Forelimb muscle (tissue), 1 donor: ENCODE results near the gene PLXNA2. TPM values are rescaled to one million over a fixed set of nuclear protein-coding genes. Genes with fewer than 3 reads are reported as not detected.

Experiments
- DNase-seq: peaks from one replicate; pipeline ENCODE4 v3.0.0-alpha.2; 2013; ENCODE audit warnings: low read depth
- polyA plus RNA-seq: library from polyadenylated mRNA; unstranded; fragments of 120-200 nt; gene quantifications from one replicate; pipeline ENCODE4 v1.2.1, GENCODE V29; 2013; ENCODE audit not compliant: insufficient read length

PLXNA2 gene
- polyA plus RNA-seq, 1 donor: 36.3 TPM

DNA sequence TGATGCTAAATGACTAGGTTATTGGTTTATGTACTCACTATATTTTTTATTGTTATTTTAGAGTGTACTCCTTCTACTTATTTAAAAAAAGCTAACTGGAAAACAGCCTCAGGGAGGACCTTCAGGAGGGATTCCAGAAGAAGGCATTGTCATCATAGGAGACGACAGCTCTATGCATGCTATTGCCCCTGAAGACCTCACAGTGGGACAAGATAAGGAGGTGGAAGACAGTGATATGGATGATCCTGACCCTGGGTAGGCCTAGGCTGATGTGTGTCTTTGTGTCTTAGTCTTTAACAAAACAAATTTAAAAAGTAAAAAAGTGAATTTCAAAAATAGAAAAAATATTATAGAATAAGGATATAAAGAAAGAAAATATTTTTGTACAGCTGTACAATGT is 177.6 kb downstream of the PLXNA2 start:
- no peak for DNase-seq

- no peak for DNase-seq
Measured at GRCh38 chr1:208065862-208066261, 178.3 kb downstream of the PLXNA2 start.

DNA sequence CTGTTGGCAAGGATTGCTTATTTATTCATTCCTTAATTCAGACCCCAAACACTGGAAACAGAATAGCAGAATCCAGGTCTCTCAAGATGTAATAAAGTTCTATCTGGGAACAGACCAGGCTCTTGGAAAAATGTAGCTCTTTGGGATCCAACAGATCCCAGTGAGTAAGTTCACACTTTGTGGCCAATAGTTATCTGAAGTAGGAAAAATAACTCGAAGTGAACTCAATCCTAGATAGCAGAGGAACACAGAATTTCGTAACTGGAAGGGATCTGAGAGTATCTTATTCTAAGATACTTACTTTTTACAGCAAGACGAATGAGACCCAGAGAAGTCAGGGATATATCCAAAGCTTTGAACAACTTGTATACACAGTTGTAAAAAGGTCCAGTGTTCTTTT is 182.6 kb downstream of the PLXNA2 start:
- no peak for DNase-seq

DNA sequence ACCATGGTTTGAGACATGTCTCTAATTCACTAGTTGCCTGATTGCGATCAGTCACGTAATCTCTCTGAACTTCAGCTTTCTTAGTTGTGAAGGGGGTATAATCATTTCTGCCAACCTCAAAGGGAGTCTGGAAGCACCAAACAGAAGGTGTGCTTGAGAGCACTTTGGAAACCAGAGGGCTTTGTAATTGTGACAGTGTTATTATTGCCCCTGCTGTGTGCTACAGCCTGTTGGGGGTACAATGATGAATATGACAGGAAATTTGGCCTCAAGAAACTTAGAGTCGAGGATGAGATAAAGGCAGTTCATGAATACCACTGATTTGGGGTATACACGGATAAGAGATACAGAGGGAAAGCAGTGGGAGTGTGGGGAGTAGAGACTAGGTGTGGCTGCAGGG is 183.1 kb downstream of the PLXNA2 start:
- DNase-seq: no peak

DNA sequence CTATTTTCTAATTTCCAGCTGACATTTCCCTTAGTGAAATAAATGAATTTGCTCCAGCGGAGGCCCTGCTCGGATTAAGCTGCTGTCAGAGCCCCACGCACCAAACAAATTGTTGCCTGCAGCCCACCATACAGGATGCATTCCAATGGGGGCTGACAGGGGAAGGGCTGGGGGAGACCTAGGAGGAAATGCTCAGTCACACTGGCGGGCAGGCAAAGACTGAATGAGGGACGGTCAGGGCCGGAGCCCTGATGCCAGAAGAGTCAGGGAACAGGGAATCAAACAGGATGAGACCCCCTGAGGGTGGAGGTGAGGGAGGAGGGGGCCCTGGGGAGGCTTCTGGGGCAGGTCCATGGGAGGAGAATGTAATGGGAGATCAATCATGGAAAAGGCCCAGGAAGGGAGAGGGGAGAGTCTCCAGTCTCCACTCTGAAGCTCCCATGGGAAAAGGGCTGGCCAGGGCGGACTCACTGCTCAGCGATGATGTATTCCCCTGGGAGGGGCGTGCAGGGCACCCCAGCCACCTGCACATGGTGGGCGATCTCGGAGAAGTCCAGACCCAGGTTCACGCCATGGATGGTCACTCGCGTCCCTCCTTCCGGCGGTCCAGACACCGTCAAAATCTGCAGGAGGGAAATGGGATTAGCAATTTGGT is 183.8 kb downstream of the PLXNA2 start:
- DNase-seq: no peak

- DNase-seq: no peak
Measured at GRCh38 chr1:208059409-208060001, 184.7 kb downstream of the PLXNA2 start.

- no peak for DNase-seq
Measured at GRCh38 chr1:208058756-208059155, 185.4 kb downstream of the PLXNA2 start.

DNA sequence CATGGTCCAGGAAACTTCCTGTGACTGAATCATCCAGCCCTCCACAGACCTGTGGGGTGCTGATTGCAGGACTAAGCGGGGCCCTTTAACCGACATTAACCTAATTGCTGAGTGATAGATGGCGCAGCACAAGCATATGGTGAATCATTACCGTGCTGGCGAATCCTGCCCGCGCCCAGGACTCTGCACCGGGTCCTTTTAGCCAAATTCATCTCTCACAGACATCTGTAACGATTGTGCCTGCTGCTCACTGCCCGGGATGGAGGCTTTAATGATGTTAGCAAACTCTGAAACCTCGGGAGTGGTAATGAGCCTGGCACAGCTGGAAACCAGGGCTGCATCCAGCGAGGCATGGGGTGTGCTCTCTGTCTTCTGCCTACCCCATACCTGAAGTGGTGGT is 185.9 kb downstream of the PLXNA2 start:
- DNase-seq: no peak

GRCh38 chr1:208057056-208057455 is 187.1 kb downstream of the PLXNA2 start:
- DNase-seq: no peak

- no peak for DNase-seq
Measured at GRCh38 chr1:208055535-208055934, 188.6 kb downstream of the PLXNA2 start.

- no peak for DNase-seq
Measured at GRCh38 chr1:208054911-208055379, 189.2 kb downstream of the PLXNA2 start.

- no peak for DNase-seq
Measured at GRCh38 chr1:208054485-208054884, 189.7 kb downstream of the PLXNA2 start.

DNA sequence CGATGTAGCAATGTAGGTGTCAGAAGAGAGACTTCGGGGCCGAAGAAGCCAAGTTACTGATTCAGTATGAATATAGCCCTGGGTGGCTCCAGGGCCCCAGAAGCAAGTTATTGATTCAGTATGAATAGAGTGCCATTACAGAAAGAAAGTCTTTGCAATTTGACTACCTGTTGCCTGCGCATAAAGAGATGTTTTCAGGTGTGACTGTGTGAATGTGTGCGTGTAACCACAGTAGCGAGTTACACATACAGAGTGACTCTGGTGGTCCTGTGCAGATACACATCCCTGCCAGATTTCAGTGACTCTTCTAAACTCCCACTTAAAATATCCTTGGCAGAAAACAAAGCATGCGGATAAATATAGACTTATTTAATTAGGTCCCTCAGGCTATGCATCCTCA is 190.5 kb downstream of the PLXNA2 start:
- DNase-seq: no peak

DNA sequence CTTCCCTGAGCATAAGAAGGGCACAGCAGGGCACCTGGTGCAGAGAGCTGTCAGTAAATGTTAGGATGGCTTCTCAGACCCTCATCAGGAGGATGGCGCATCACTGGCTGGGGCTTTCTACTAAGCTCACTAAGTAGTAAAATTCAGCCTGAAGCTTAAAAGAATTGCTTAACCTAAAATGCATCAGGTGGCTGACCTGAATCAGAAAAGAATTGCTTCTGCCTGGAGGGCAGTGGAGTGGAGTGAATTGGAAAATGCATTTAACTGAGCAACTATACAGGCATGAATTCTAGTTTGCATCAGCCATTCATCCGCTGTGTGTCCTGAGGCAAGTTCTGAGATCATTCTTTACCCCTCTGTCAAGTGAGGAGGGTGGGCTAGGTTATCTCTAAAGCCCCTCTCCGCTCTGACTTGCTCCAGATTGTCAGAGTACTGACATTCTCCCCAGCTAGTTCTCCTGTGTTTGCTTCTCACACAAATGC is 191.2 kb downstream of the PLXNA2 start:
- no peak for DNase-seq

GRCh38 chr1:208052135-208052534 is 192.0 kb downstream of the PLXNA2 start:
- no peak for DNase-seq

DNA sequence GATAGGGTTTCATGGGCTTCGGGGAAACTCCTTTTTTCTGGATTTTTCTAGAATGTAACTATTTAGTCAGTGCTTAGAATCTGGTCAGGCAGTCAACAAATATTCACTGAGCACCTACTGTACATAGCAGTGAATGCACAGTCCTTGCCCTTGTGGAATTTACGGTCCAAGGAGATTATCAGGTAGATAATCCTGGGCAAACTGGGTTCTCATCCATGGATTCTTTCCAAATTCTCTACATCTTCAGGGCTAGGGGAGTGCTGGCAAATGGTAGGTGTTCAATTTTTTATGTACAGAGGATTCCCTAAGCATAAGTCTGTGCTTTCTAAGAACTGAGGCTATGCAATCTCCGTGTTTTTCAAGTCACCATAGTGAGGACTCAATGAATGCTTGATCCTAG is 192.5 kb downstream of the PLXNA2 start:
- no peak for DNase-seq

DNA sequence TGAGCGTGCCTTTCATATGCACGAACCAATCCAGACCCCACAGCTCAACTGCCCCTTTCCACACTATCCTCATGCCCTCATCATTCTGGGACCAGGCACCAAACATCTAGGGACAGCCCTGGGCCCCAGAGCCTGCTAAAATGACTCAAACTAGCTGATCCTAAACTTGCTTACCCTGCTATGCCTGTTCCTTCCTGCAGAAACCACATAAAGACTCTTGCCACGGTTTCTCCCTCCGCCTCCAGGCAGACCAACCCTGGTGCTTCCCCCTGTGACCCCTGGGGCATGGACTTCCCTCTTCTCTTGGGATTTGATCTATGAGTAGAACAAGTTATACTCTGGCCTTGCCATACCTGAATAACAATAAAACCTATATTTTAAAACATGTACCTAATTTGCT is 195.3 kb downstream of the PLXNA2 start:
- no peak for DNase-seq

GRCh38 chr1:208047975-208048374 is 196.2 kb downstream of the PLXNA2 start:
- no peak for DNase-seq

- peak; percentile 67 for DNase-seq
Measured at GRCh38 chr1:208047476-208047934, 196.7 kb downstream of the PLXNA2 start.

DNA sequence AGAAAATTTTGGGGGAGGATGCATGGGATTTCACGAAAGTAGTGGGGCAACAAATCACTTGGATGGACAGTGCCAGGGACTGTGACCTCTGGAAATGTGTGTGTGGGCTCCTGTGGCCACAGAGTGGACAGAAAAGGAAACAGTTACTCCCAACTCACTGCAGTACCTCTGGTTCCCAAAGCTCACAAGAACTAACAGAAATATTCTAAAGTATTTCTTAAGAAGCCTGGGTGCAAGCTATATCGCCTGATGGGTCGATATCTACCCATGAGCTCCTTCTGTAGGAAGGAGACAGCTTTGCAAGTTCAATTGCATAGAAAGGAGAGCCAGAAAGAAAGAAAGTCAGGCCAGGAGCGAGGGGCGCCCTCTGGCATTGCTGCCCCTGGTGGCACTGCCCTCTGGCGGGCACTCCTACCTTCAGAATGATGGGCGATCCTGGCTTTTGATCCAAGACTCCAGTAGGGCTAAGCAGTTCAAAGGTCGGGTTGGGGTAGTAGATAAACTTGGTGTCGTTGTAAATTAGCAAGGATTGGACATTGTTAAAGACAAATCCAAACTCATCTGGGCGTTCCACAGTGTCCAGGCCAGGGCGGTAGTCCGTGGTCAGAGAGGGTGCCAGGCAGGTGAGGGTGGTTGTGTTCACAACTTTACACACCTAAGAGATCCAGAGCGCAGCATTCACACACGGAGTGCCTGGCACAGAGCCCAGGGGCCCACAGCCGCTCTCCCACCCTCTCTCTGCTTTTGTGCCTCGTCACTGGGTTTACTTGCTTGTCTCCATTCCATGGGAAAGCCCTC is 198.5 kb downstream of the PLXNA2 start:
- no peak for DNase-seq

DNA sequence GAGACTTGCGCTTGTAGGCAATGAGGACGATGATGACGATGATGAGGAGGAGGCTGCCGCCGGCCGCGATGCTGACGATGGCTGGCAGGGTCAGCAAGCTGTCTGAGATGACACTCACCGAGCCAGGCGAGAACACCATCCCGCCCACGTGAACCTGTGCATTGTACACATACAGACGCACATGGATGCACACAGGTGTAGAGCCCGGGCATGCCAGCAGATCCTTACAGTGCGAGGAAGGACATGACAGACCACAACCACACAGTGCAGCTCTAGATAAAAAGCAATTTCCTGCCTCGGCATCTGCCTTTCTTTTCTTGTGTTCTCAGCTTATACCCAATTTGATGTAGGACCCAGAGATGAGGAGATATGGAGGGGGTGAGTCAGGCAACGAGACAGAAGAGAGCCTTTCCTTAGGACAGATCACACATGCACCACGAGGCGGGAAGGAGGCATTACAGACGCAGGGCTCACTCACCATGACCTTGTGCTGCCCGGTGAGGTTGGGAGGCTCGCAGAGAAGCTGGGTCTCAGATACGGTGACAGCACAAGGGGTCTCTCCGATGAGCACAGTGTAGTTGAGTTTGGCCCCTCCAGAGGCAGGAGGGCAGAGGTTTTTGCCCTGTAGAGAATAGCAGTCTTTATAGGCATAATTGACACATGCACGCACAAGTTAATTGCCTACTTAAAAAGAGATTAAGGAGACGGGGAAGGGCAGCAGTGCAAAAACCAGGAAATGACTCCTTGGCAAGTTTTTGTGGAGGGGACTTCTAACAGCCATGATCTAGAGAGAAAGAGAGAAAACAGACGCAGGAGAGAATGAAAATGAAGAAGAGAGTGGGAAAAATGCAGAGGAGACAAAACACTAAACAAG is 199.4 kb downstream of the PLXNA2 start:
- DNase-seq: no peak
